HepG2 (cell line): ENCODE data around the gene PSMD4. TPM values are rescaled to one million over a fixed set of nuclear protein-coding genes. Genes with fewer than 3 reads are reported as not detected.

ENCODE experiments used
- ATF5 ChIP-seq: sonication (generic); formaldehyde crosslinking; IDR thresholded peaks from 2 replicates; pipeline ENCODE4 v1.4.0; 2020; ENCODE audit warnings: mild to moderate bottlenecking, low read depth, missing genetic modification reagents
- DZIP1 ChIP-seq: sonication (generic); formaldehyde crosslinking; IDR thresholded peaks from 2 replicates; pipeline ENCODE4 v1.5.0; 2020; ENCODE audit warnings: mild to moderate bottlenecking, missing genetic modification reagents
- ETV6 ChIP-seq: sonication (generic); formaldehyde crosslinking; conservative IDR thresholded peaks from 2 replicates; pipeline ENCODE4 v1.4.0; 2020; ENCODE audit warnings: missing genetic modification reagents
- GLMP ChIP-seq: sonication (generic); formaldehyde crosslinking; IDR thresholded peaks from 2 replicates; pipeline ENCODE4 v1.9.0; 2021; ENCODE audit warnings: missing genetic modification reagents, mild to moderate bottlenecking, borderline replicate concordance
- HMGXB3 ChIP-seq: sonication (generic); formaldehyde crosslinking; IDR thresholded peaks from 2 replicates; pipeline ENCODE4 v1.4.0; 2020; ENCODE audit warnings: missing genetic modification reagents, borderline replicate concordance
- POLR2G ChIP-seq: fragments of 200-400 bp; formaldehyde crosslinking; IDR thresholded peaks from 2 replicates; pipeline ENCODE4 v1.6.1; 2018; ENCODE audit warnings: mild to moderate bottlenecking, low read depth, low read length, moderate library complexity
- SMC3 ChIP-seq: IDR thresholded peaks from 2 replicates; pipeline ENCODE4 v1.6.1; 2011; ENCODE audit warnings: low read length, improper control_type of control experiment
- ZFP82 ChIP-seq: sonication (generic); formaldehyde crosslinking; IDR thresholded peaks from 2 replicates; pipeline ENCODE4 v1.5.1; 2020; ENCODE audit warnings: mild to moderate bottlenecking, missing genetic modification reagents, borderline replicate concordance
- ZFX ChIP-seq: sonication (generic); formaldehyde crosslinking; IDR thresholded peaks from 2 replicates; pipeline ENCODE4 v1.4.0; 2020; ENCODE audit warnings: mild to moderate bottlenecking, low read depth, missing genetic modification reagents, moderate library complexity
- ZNF530 ChIP-seq: sonication (generic); formaldehyde crosslinking; IDR thresholded peaks from 2 replicates; pipeline ENCODE4 v1.5.0; 2020; ENCODE audit warnings: low read depth, mild to moderate bottlenecking, missing genetic modification reagents
- ZNF580 ChIP-seq: IDR thresholded peaks from 2 replicates; pipeline ENCODE4 v1.6.1; 2016; ENCODE audit warnings: low read depth, borderline replicate concordance
- ZNF713 ChIP-seq: sonication (generic); formaldehyde crosslinking; IDR thresholded peaks from 2 replicates; pipeline ENCODE4 v1.4.0; 2020; ENCODE audit warnings: mild to moderate bottlenecking, missing genetic modification reagents
- ZNF800 ChIP-seq: sonication (generic); formaldehyde crosslinking; IDR thresholded peaks from 2 replicates; pipeline ENCODE4 v1.4.0; 2020; ENCODE audit warnings: missing genetic modification reagents
- ZSCAN25 ChIP-seq: sonication (generic); formaldehyde crosslinking; IDR thresholded peaks from 2 replicates; pipeline ENCODE4 v1.8.0; 2022; ENCODE audit warnings: mild to moderate bottlenecking, missing genetic modification reagents
- polyA plus RNA-seq, 8 experiments: library from polyadenylated mRNA; depleted of rRNA in 3 of 8; stranded (reverse) in 7 of 8; unstranded in 1 of 8; fragments of >200 nt; fragmentation: Illumina TruSeq in 4 of 8; extraction: Trizol in 4 of 8; gene quantifications; 2 replicates each; pipeline versions ENCODE4 v1.2.1 to v1.2.3, GENCODE V29; 2011 to 2016; ENCODE audit warnings: low read depth in 4 of 8, missing spikeins in 1 of 8, mixed read lengths in 1 of 8; ENCODE audit not compliant: insufficient read depth in 1 of 8
- total RNA-seq, 5 experiments: library from RNA; depleted of rRNA; stranded (reverse); fragments of >200 nt; fragmentation: Illumina TruSeq; extraction: Trizol; gene quantifications; 2 replicates each; pipeline ENCODE4 v1.2.3, GENCODE V29; 2016; ENCODE audit warnings: low read depth in 1 of 5

PSMD4 gene
- total and polyA plus RNA-seq, 2 of the 13 experiments (the other 11 are each of a cell fraction or from before 2014, with no cell fraction given): 194 to 243 TPM

GRCh38 chr1:151281969-151282882 is 27.7 kb downstream of the PSMD4 start, which contains the start of gene ZNF687 (continued):
- peak; percentile 90 for TF ChIP-seq HMGXB3
- TF ChIP-seq SMC3: no peak
- TF ChIP-seq ETV6 (CRISPR knock-in tag): no peak
- TF ChIP-seq ZFX (CRISPR knock-in tag): no peak
- no peak for TF ChIP-seq ZNF580 (CRISPR knock-in tag)
- TF ChIP-seq ZNF530 (CRISPR knock-in tag): peak; percentile 50; the same call in 1 of the 2 replicates
- 0 out of 2 replicates have a peak, but pooled peaks have one; percentile 13 for TF ChIP-seq DZIP1 (CRISPR knock-in tag)
- TF ChIP-seq ZNF800 (CRISPR knock-in tag): no peak
- TF ChIP-seq ATF5 (CRISPR knock-in tag): no peak
- peak; percentile 94; the same call in 1 of the 2 replicates for TF ChIP-seq ZFP82 (CRISPR knock-in tag)
- TF ChIP-seq ZNF713 (CRISPR knock-in tag): no peak
- TF ChIP-seq ZSCAN25 (CRISPR knock-in tag): no peak
- peak; percentile 73 for TF ChIP-seq POLR2G
- TF ChIP-seq GLMP (CRISPR knock-in tag): no peak
